ENCODE measurements around the gene MLN.

DNA sequence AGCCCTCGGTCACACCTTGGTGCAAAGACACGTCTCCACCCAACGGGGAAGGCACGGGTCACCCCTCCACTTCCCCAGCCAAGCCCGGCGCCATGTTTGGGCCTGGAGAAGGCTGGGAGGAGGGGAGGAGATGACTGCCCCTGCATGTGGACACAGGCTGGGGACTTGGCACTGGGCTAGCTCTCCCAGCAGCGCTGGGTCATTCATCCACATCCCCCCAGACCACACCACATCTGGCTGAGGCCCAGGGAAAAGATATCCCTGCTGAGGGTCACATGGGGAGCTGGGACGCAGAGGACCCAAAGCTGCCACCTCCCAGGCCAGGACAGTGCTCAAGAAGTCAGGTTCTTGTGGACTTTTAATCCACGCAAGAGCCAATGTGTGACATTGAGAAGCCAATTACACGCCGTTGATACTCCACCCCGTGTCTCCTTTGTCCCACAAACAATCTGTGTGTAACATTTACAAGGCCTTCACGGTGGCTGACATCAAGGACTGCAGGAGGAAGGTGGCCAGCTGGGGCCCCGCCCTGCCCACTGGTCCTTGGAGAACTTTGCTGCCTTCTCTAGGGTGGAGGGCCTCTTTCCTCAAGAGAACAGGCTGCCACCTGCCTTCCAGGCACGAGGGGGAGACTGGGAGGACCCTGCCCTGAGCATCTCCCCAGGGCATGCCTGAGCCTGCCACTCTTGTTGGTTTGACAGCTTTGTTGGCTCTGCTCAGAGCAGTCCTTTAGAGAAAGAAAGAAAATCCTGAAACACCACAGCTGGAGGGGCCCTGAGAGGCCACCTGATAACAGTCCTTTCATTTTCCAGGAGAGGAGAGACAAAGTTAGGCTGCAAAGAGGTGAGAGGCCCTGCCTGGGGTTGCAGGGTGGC is 51.8 kb downstream of the MLN start:
- TF ChIP-seq, protein P1, sequence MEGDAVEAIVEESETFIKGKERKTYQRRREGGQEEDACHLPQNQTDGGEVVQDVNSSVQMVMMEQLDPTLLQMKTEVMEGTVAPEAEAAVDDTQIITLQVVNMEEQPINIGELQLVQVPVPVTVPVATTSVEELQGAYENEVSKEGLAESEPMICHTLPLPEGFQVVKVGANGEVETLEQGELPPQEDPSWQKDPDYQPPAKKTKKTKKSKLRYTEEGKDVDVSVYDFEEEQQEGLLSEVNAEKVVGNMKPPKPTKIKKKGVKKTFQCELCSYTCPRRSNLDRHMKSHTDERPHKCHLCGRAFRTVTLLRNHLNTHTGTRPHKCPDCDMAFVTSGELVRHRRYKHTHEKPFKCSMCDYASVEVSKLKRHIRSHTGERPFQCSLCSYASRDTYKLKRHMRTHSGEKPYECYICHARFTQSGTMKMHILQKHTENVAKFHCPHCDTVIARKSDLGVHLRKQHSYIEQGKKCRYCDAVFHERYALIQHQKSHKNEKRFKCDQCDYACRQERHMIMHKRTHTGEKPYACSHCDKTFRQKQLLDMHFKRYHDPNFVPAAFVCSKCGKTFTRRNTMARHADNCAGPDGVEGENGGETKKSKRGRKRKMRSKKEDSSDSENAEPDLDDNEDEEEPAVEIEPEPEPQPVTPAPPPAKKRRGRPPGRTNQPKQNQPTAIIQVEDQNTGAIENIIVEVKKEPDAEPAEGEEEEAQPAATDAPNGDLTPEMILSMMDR (conservative IDR thresholded peaks at IDR 0.05) = no peak
- TF ChIP-seq ZFX (IDR thresholded peaks at IDR 0.05) = no peak
